T-helper 17 cell (primary cell): ENCODE measurements around the gene PHC2. TPM values are rescaled to one million over a fixed set of nuclear protein-coding genes. Genes with fewer than 3 reads are reported as not detected.

Experiments
- ATAC-seq: fragments of 150-1000 bp; cut with Tn5 transposase; 2 replicates; pipeline ENCODE4 v1.10.0; 2021; ENCODE audit warnings: mild to moderate bottlenecking, moderate library complexity
- DNase-seq, 3 donors: peaks; one replicate each; pipeline versions ENCODE4 v3.0.0 to v3.0.0-alpha.2; 2020 to 2021
- H3K9me3 ChIP-seq: one replicate; pipeline ENCODE4 v1.7.0; 2013; ENCODE audit warnings: low read length, mild to moderate bottlenecking; ENCODE audit not compliant: control insufficient read depth, poor library complexity, severe bottlenecking
- H3K27ac Mint-ChIP-seq: one replicate; pipeline ENCODE4 v1.8.0; 2022; ENCODE audit warnings: mild to moderate bottlenecking, moderate library complexity, mixed read lengths
- H3K27me3 Mint-ChIP-seq: one replicate; pipeline ENCODE4 v1.8.0; 2022; ENCODE audit warnings: mixed read lengths
- H3K36me3 Mint-ChIP-seq: one replicate; pipeline ENCODE4 v1.8.0; 2022; ENCODE audit warnings: low read depth, mixed read lengths
- H3K4me1 Mint-ChIP-seq: one replicate; pipeline ENCODE4 v1.8.0; 2022; ENCODE audit warnings: mild to moderate bottlenecking, mixed read lengths
- H3K4me3 Mint-ChIP-seq: one replicate; pipeline ENCODE4 v1.8.0; 2022; ENCODE audit warnings: mild to moderate bottlenecking, moderate library complexity, mixed read lengths
- total RNA-seq, 4 donors: library from RNA in 2 of 4; stranded (reverse) in 2 of 4; gene quantifications; one replicate each; pipeline ENCODE4 v1.2.3 and lab custom pipeline; 2022 to 2026

The PHC2 gene
- total RNA-seq, 2 donors from 2014 or later = 33.0 to 37.0 TPM

DNA sequence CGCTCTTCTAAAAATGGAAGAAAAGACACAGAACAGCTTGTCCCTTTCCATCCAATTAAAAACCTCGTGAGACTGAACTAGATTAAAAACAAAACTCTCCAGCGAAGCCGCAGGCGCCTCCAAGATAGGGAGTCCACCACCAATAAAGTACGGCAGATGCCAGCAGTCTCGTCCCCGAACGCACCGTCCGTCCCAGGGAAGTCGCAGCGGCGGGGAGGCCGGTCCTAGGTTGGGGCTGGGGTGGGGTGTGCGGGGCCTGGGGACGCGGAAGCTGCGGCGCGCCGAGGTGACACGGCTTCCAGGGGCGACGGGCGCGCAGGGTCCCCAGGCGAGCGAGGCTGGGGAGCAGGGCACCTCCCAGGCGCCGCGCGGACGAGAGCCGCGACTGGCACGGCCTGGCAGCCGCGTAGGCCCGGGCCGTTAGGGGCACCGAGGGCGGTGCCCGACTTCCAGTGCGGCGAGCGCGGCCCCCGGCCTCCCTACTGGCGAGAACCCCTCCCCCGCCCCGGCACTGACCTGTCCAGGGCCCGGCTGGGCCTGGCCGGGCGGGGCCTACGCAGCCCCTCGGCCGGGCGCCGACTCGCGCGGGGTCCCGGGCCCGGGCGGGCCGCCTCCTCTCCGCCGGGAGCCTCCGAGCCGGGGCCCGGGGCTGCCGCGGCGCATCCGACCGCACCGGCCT is 81.7 kb downstream of the PHC2 start:
- peak; percentile 46 for ATAC-seq
- peak; percentile 20 to 46 (median 39) for DNase-seq
- Mint-ChIP-seq H3K4me3 (peak overlapping the region; percentile 97), H3K4me1 (peaks cover 42% of the 10 kb centered on the region), H3K27me3 (no peaks in the 10 kb centered on the region), H3K27ac (peak overlapping the region; percentile 83), H3K36me3 (peaks cover 4% of the 10 kb centered on the region)
- H3K9me3 ChIP-seq = no peaks in the 10 kb centered on the region

GRCh38 chr1:33348676-33349080 is 82.2 kb downstream of the PHC2 start:
- no peak for DNase-seq
- no peaks in the 10 kb centered on the region for H3K9me3 ChIP-seq
- H3K27me3 Mint-ChIP-seq = no peaks in the 10 kb centered on the region
- H3K36me3 Mint-ChIP-seq = peaks cover 4% of the 10 kb centered on the region
- ATAC-seq = no peak
- H3K27ac Mint-ChIP-seq = peak overlapping the region; percentile 83
- H3K4me3 Mint-ChIP-seq = peak overlapping the region; percentile 97
- peaks cover 41% of the 10 kb centered on the region for H3K4me1 Mint-ChIP-seq

DNA sequence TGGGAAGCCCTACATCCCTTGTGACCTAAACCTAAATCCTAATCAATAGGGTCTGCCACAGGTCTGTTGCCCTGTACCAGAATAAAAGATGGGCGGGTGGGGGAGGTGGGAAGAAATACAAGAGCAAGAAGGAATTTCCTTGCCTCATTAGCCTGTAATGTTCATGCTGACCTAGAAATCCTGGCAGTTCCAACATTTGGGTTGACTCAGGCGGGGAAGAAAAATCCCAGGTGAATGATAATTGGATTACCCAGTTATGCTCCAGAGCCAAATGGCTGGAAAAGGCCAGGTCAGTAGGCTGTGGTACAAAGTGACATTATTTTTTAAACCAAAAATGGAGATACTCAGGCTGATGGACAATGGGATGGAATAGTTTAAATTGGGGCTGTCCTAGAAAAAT is 82.7 kb downstream of the PHC2 start:
- Mint-ChIP-seq H3K4me1 (peaks cover 39% of the 10 kb centered on the region), H3K36me3 (peaks cover 4% of the 10 kb centered on the region), H3K4me3 (peak overlapping the region; percentile 97), H3K27ac (peak overlapping the region; percentile 83), H3K27me3 (no peaks in the 10 kb centered on the region)
- DNase-seq (no peak), ATAC-seq (no peak)
- H3K9me3 ChIP-seq = no peaks in the 10 kb centered on the region

GRCh38 chr1:33347650-33347992 is 83.3 kb downstream of the PHC2 start:
- ATAC-seq = no peak
- peak overlapping the region; percentile 92 for H3K27ac Mint-ChIP-seq
- DNase-seq = no peak

DNA sequence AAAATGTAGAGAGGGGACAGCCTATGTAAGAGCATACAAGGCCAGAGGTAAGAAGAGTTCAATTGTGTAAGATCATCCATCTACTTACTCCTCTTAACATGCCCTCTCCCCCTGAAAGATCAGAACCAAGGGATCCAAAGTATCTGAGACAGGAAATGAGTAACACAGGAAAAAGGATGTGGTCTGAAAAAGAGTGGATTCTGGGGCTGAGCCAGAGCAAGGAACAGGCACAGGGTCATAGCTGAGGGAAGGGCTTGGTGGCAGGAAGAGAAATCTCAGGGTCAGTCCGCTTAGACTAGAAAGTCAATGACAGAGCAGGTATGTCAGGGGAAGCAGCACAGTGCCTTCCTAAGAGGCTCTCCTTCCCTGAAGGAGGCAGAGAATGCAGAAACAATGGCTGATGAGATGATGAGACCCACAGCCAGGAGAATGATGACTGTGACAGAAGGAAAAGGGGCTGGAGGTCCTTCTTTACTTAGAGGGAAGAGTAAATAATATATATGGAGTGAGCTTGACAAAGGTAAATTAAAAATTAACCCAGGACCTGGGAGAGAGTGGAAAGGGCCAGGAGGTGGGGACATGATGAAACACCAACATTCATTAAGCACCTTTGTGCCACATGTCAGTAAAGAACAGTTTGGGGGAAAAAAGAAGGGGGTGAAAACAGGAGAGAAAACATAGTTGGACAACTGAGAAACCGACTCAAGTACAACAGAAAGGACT is 83.8 kb downstream of the PHC2 start:
- H3K36me3 Mint-ChIP-seq = peaks cover 4% of the 10 kb centered on the region
- peak overlapping the region; percentile 92 for H3K27ac Mint-ChIP-seq
- no peaks in the 10 kb centered on the region for H3K9me3 ChIP-seq
- peaks cover 39% of the 10 kb centered on the region for H3K4me1 Mint-ChIP-seq
- H3K27me3 Mint-ChIP-seq = no peaks in the 10 kb centered on the region
- H3K4me3 Mint-ChIP-seq = peak overlapping the region; percentile 79
- DNase-seq (no peak), ATAC-seq (no peak)

More at GRCh38 chr1:33347650-33347992, 83.3 kb downstream of the PHC2 start:
- Mint-ChIP-seq H3K36me3 (peaks cover 4% of the 10 kb centered on the region), H3K4me1 (peaks cover 39% of the 10 kb centered on the region), H3K4me3 (peak overlapping the region; percentile 79), H3K27me3 (no peaks in the 10 kb centered on the region)
- no peaks in the 10 kb centered on the region for H3K9me3 ChIP-seq

DNA sequence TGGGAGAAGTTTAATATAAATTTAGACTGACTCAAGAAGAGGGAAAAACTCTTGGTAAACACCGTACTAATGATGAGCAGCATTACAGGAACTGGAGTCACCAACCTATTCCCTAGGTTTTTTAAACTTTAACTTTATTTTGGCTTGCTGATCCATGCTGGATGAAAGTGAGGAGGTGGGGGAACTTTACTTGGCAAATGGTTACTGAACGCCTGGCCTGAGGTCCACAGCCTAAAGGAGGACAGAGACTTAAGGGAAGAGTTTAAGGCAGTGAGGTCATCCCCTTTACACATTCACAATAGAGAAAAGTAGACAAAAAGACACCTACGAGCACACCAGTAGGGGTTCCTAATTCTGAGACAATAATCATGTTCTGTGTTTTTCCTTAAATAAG is 84.4 kb downstream of the PHC2 start:
- no peaks in the 10 kb centered on the region for H3K27me3 Mint-ChIP-seq
- ATAC-seq (no peak), DNase-seq (no peak)
- H3K4me3 Mint-ChIP-seq = peak overlapping the region; percentile 79
- H3K9me3 ChIP-seq = no peaks in the 10 kb centered on the region
- peaks cover 39% of the 10 kb centered on the region for H3K4me1 Mint-ChIP-seq
- H3K36me3 Mint-ChIP-seq = peaks cover 4% of the 10 kb centered on the region
- peak overlapping the region; percentile 92 for H3K27ac Mint-ChIP-seq

DNA sequence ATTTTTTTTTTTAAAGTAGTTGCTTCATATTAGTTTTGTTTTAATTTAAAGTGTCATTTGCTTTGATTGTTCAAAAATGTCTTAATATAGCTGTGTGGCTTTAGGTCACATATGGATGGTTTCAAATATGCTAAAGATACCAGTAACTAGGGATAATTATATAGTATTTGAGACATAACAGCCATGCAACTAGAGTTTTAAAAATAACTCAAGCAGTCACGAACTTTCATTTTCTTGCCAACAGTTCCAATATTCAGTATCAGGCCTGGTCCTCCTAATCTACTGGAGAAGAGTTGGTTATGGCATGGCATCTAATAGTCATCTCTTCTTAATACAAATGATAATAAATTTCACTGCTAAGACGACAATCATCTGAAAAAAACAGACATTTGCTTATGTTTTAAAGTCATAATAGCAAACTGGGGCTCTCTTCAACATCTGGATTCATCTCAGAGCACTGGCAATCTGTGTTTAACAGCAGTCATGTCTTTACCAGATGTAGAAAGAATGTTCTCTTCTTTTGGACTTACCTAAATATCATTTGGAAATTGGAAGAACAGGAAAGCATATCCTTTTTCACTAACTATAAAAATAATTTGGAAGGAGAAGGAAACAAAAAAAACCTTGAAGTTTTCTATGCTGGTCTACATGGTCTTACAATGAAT is 85.9 kb downstream of the PHC2 start:
- H3K4me1 Mint-ChIP-seq = peaks cover 33% of the 10 kb centered on the region
- no peak overlapping the region for H3K4me3 Mint-ChIP-seq
- ATAC-seq (no peak), DNase-seq (no peak)
- peaks cover 4% of the 10 kb centered on the region for H3K36me3 Mint-ChIP-seq
- H3K27me3 Mint-ChIP-seq = no peaks in the 10 kb centered on the region
- no peaks in the 10 kb centered on the region for H3K9me3 ChIP-seq
- H3K27ac Mint-ChIP-seq = peak overlapping the region; percentile 37

- Mint-ChIP-seq H3K4me3 (no peak overlapping the region), H3K36me3 (peaks cover 2% of the 10 kb centered on the region), H3K4me1 (peaks cover 28% of the 10 kb centered on the region), H3K27me3 (no peaks in the 10 kb centered on the region), H3K27ac (no peak overlapping the region)
- no peaks in the 10 kb centered on the region for H3K9me3 ChIP-seq
- no peak for DNase-seq
- no peak for ATAC-seq
These were observed 87.4 kb downstream of the PHC2 start for GRCh38 chr1:33343539-33343938.

DNA sequence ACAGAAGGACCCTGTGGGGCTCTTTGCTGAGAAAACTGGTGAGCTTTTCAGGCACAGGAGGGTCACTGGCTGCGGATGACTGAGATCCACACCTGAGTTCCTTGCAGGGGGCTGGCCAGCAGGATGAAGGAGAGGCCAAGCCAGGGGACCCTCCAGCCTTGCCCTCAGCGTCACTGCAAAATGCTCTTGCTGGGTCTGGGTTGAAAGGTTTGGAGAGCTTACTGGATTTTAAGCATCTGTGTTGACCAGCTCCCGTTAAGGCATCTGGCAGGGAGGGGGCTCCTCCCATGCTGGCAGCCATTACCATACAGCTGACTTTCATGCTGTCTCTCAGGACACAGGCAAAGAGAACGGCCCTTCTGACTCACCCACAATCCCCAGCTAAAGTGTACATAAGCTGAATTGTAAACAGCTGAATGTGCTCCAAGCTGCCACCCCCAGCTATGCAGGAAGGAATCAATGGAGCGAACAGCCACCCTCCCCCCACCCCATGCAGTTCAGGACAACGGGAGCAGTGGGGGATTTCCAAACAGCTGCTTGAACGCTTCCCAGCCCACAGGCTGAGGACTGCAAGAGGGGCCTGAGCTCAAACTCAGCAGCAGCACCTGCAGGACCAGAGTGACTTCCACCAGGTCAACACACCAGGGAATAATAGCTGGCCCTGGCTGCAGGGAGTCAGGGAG is 88.7 kb downstream of the PHC2 start:
- no peak for ATAC-seq
- no peak overlapping the region for H3K4me3 Mint-ChIP-seq

DNA sequence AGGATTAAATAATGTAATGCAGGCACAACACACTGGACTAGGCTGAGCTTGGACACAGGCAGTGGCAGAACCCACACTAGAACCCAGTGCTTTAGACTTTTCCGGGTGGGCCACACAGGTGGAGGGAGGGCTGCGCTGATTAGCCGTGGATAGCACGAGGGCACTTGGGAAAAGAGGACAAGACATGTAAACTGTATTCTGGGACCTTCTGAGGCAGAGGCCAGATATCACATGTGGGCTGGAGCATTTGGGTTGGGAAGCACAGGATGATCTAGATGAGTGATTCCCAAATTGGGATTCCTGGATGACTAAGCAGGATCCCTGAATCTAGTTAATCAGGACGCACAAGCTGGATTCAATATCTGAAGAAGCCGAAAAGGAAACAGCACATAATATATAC is 89.7 kb downstream of the PHC2 start:
- DNase-seq (no peak), ATAC-seq (no peak)
- H3K27me3 Mint-ChIP-seq = no peaks in the 10 kb centered on the region
- no peak overlapping the region for H3K27ac Mint-ChIP-seq
- no peak overlapping the region for H3K4me3 Mint-ChIP-seq
- H3K9me3 ChIP-seq = no peaks in the 10 kb centered on the region
- H3K36me3 Mint-ChIP-seq = no peaks in the 10 kb centered on the region
- H3K4me1 Mint-ChIP-seq = peaks cover 21% of the 10 kb centered on the region

More for the DNA sequence above, 88.7 kb downstream of the PHC2 start:
- H3K27ac Mint-ChIP-seq = no peak overlapping the region
- H3K36me3 Mint-ChIP-seq = peaks cover 2% of the 10 kb centered on the region
- peaks cover 29% of the 10 kb centered on the region for H3K4me1 Mint-ChIP-seq
- H3K9me3 ChIP-seq = no peaks in the 10 kb centered on the region
- H3K27me3 Mint-ChIP-seq = no peaks in the 10 kb centered on the region
- DNase-seq = no peak

DNA sequence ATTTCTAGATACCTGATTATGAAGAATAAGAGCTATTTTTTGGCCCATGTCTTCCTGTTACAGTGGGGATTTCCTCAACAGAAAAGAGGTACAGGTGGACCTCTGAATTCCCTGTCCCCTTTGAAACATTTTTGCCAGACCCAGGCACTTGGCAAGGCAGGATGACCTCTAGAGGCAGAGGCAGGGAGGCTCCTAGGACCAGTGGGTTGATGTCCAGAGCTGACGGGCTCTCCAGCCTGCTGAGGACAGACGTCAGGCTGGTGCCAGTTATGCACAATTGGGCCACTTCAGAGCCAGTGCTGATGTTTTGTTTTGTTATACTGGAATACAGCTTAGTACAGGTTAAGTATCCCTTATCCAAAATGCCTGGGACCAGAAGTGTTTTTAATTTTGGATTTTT is 91.5 kb downstream of the PHC2 start:
- H3K9me3 ChIP-seq = no peaks in the 10 kb centered on the region
- ATAC-seq (no peak), DNase-seq (no peak)
- Mint-ChIP-seq H3K4me1 (peaks cover 25% of the 10 kb centered on the region), H3K27ac (no peak overlapping the region), H3K36me3 (peaks cover 3% of the 10 kb centered on the region), H3K4me3 (no peak overlapping the region), H3K27me3 (no peaks in the 10 kb centered on the region)

GRCh38 chr1:33338440-33339211 is 92.3 kb downstream of the PHC2 start:
- H3K27me3 Mint-ChIP-seq = no peaks in the 10 kb centered on the region
- DNase-seq (no peak), ATAC-seq (peak; percentile 27)
- no peaks in the 10 kb centered on the region for H3K9me3 ChIP-seq
- no peak overlapping the region for H3K27ac Mint-ChIP-seq
- no peak overlapping the region for H3K4me3 Mint-ChIP-seq
- H3K4me1 Mint-ChIP-seq = peaks cover 22% of the 10 kb centered on the region
- H3K36me3 Mint-ChIP-seq = peaks cover 3% of the 10 kb centered on the region
